Suprapubic skin (tissue), 4 donors: ENCODE data around the gene UQCR11. TPM values are rescaled to one million over a fixed set of nuclear protein-coding genes. Genes with fewer than 3 reads are reported as not detected.

Source experiments
- DNase-seq, 2 donors: peaks; one replicate each; pipeline ENCODE4 v3.0.0-alpha.2; 2019; ENCODE audit warnings: low spot score in 2 of 2
- H3K27ac ChIP-seq: fragments of 200-600 bp; sonication (generic); one replicate; pipeline ENCODE4 v1.5.1; 2019
- H3K27me3 ChIP-seq: fragments of 200-600 bp; sonication (generic); one replicate; pipeline ENCODE4 v1.5.1; 2019
- H3K36me3 ChIP-seq: fragments of 200-600 bp; sonication (generic); one replicate; pipeline ENCODE4 v1.5.1; 2019
- H3K4me1 ChIP-seq: fragments of 200-600 bp; sonication (generic); one replicate; pipeline ENCODE4 v1.5.1; 2019
- H3K4me3 ChIP-seq: fragments of 200-600 bp; sonication (generic); one replicate; pipeline ENCODE4 v1.5.1; 2019; ENCODE audit warnings: mild to moderate bottlenecking
- H3K9me3 ChIP-seq: fragments of 200-600 bp; sonication (generic); one replicate; pipeline ENCODE4 v1.5.1; 2019
- EP300 ChIP-seq: sonication (generic); formaldehyde crosslinking; IDR thresholded peaks from one replicate; pipeline ENCODE4 v1.6.1; 2017; ENCODE audit warnings: antibody characterized with exemption
- POLR2A ChIP-seq, 2 donors: fragments of 450-650 bp; IDR thresholded peaks; one replicate each; pipeline ENCODE4 v1.6.1; 2017; ENCODE audit warnings: antibody characterized with exemption in 2 of 2, mild to moderate bottlenecking in 2 of 2, moderate library complexity in 2 of 2
- POLR2AphosphoS5 ChIP-seq, 3 donors: sonication (generic); formaldehyde crosslinking; IDR thresholded peaks; one replicate each; pipeline ENCODE4 v1.6.1; 2017; ENCODE audit warnings: antibody characterized with exemption in 3 of 3
- WGBS: methylation state at CpG from one replicate; pipeline ENCODE4 v1.1.5; 2018; 5-methylcytosine and 5-hydroxymethylcytosine counted together
- total RNA-seq, 4 donors: library from RNA; depleted of rRNA; stranded (reverse); fragments of >200 nt; gene quantifications; one replicate each; pipeline ENCODE4 v1.1.0, GENCODE V29; 2016
- TF ChIP-seq, protein P1 (sequence below), 2 donors: fragments of 200-600 bp in 1 of 2; fragments of 450-650 bp in 1 of 2; sonication (generic) in 1 of 2; IDR thresholded peaks; one replicate each; pipeline ENCODE4 v1.5.1; 2016 to 2019; ENCODE audit warnings: antibody characterized with exemption in 2 of 2, mild to moderate bottlenecking in 1 of 2, moderate library complexity in 1 of 2

The UQCR11 gene
- total RNA-seq, 4 donors from 2014 or later: 33.4 to 73.1 (median 59.4) TPM

- H3K36me3 ChIP-seq: peaks cover 43% of the 10 kb centered on the region
- H3K4me3 ChIP-seq: no peak overlapping the region
- no peaks in the 10 kb centered on the region for H3K4me1 ChIP-seq
- TF ChIP-seq, protein P1, sequence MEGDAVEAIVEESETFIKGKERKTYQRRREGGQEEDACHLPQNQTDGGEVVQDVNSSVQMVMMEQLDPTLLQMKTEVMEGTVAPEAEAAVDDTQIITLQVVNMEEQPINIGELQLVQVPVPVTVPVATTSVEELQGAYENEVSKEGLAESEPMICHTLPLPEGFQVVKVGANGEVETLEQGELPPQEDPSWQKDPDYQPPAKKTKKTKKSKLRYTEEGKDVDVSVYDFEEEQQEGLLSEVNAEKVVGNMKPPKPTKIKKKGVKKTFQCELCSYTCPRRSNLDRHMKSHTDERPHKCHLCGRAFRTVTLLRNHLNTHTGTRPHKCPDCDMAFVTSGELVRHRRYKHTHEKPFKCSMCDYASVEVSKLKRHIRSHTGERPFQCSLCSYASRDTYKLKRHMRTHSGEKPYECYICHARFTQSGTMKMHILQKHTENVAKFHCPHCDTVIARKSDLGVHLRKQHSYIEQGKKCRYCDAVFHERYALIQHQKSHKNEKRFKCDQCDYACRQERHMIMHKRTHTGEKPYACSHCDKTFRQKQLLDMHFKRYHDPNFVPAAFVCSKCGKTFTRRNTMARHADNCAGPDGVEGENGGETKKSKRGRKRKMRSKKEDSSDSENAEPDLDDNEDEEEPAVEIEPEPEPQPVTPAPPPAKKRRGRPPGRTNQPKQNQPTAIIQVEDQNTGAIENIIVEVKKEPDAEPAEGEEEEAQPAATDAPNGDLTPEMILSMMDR (IDR thresholded peaks at IDR 0.05): no peak
- TF ChIP-seq POLR2A (IDR thresholded peaks at IDR 0.05) (no peak), POLR2AphosphoS5 (IDR thresholded peaks at IDR 0.05) (no peak), EP300 (no peak)
- DNase-seq: no peak
- 81% methylated on average over 21 of the region's 22 CpGs for WGBS
- no peaks in the 10 kb centered on the region for H3K9me3 ChIP-seq
- no peak overlapping the region for H3K27ac ChIP-seq
- H3K27me3 ChIP-seq: no peaks in the 10 kb centered on the region
These were observed 29.7 kb downstream of the UQCR11 start for GRCh38 chr19:1575323-1576241.

DNA sequence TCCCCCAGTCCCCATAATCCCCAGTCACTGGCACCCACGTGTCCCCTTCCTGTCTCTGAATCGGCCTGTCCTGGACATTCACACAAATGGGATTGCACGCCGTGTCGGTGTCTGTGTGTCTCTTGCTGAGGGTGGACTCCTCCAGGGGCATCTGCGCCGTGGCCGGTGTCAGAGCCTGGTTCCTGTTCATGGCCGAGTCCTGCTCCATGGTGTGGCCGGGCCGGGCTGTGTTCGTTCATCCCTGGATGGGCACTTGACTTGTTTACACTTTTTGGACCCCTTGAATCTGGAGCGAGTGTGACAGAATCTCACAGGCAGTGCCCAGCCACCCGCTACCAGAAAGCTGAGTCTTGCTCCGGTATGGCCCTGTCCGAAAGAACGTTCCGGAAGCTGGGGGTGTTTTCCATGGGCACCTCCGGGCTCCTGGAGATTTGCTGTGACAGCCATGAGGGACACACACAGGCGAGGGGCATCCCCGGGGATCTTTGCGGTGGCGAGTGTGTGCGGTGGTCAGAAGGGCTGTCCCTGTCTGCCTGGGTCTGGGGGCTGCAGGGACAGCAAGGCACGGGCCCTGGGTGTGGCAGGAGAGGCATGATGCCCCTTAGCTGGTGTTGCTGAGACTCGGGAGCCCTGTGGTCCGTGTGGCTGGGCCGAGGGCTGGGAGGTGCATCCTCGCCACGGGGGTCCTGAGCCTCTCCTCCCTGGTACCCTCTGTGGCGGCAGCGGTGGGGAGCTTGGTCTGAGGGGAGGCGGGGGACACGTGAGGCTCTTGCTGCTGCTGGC is 30.7 kb downstream of the UQCR11 start:
- no peaks in the 10 kb centered on the region for H3K27me3 ChIP-seq
- H3K36me3 ChIP-seq: peaks cover 32% of the 10 kb centered on the region
- TF ChIP-seq POLR2A (IDR thresholded peaks at IDR 0.05): no peak
- TF ChIP-seq, protein P1 (IDR thresholded peaks at IDR 0.05): no peak
- no peak for TF ChIP-seq POLR2AphosphoS5 (IDR thresholded peaks at IDR 0.05)
- TF ChIP-seq EP300: no peak
- no peak overlapping the region for H3K27ac ChIP-seq
- H3K4me1 ChIP-seq: peaks cover 2% of the 10 kb centered on the region
- no peak for DNase-seq
- H3K4me3 ChIP-seq: no peak overlapping the region
- H3K9me3 ChIP-seq: no peaks in the 10 kb centered on the region
- WGBS: 87% methylated on average over 26 of the region's 34 CpGs

GRCh38 chr19:1572795-1573194 is 32.5 kb downstream of the UQCR11 start:
- 82% methylated on average over 9 of the region's 9 CpGs for WGBS
- Histone ChIP-seq H3K9me3 (no peaks in the 10 kb centered on the region), H3K4me1 (peaks cover 11% of the 10 kb centered on the region), H3K36me3 (peaks cover 16% of the 10 kb centered on the region), H3K27ac (no peak overlapping the region), H3K4me3 (no peak overlapping the region), H3K27me3 (no peaks in the 10 kb centered on the region)
- no peak for DNase-seq
- TF ChIP-seq, protein P1 (IDR thresholded peaks at IDR 0.05): no peak
- TF ChIP-seq POLR2AphosphoS5 (IDR thresholded peaks at IDR 0.05): no peak
- no peak for TF ChIP-seq EP300
- no peak for TF ChIP-seq POLR2A (IDR thresholded peaks at IDR 0.05)

GRCh38 chr19:1571358-1571757 is 33.9 kb downstream of the UQCR11 start:
- H3K4me1 ChIP-seq: peaks cover 20% of the 10 kb centered on the region
- H3K36me3 ChIP-seq: peaks cover 1% of the 10 kb centered on the region
- no peak overlapping the region for H3K27ac ChIP-seq
- no peak for DNase-seq
- H3K4me3 ChIP-seq: no peak overlapping the region
- TF ChIP-seq POLR2A (IDR thresholded peaks at IDR 0.05) (no peak), POLR2AphosphoS5 (IDR thresholded peaks at IDR 0.05) (no peak), EP300 (no peak)
- TF ChIP-seq, protein P1 (IDR thresholded peaks at IDR 0.05): no peak
- H3K27me3 ChIP-seq: no peaks in the 10 kb centered on the region
- H3K9me3 ChIP-seq: no peaks in the 10 kb centered on the region
- WGBS: 93% methylated on average over 12 of the region's 12 CpGs

DNA sequence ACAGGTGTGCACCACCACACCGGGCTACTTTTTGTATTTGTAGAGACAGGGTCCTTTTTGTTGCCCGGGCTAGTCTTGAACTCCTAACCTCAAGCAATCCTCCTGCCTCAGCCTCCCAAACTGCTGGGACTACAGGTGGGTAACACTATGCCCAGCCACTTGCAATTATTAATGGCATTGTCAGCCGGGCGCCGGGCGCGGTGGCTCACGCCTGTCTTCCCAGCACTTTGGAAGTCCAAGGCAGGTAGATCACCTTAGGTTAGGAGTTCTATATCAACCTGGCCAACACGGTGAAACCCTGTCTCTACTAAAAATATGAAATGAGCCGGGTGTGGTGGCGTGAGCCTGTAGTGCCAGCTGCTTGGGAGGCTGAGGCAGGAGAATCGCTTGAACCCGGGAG is 34.4 kb downstream of the UQCR11 start:
- Histone ChIP-seq H3K27me3 (no peaks in the 10 kb centered on the region), H3K36me3 (no peaks in the 10 kb centered on the region), H3K27ac (no peak overlapping the region), H3K9me3 (no peaks in the 10 kb centered on the region), H3K4me3 (no peak overlapping the region), H3K4me1 (peaks cover 25% of the 10 kb centered on the region)
- DNase-seq: no peak
- TF ChIP-seq, protein P1 (IDR thresholded peaks at IDR 0.05): no peak
- TF ChIP-seq EP300: no peak
- no peak for TF ChIP-seq POLR2A (IDR thresholded peaks at IDR 0.05)
- no peak for TF ChIP-seq POLR2AphosphoS5 (IDR thresholded peaks at IDR 0.05)
- WGBS: 88% methylated on average over 12 of the region's 13 CpGs
